ENCODE data around the gene GATA3.

GATA3 gene

DNA sequence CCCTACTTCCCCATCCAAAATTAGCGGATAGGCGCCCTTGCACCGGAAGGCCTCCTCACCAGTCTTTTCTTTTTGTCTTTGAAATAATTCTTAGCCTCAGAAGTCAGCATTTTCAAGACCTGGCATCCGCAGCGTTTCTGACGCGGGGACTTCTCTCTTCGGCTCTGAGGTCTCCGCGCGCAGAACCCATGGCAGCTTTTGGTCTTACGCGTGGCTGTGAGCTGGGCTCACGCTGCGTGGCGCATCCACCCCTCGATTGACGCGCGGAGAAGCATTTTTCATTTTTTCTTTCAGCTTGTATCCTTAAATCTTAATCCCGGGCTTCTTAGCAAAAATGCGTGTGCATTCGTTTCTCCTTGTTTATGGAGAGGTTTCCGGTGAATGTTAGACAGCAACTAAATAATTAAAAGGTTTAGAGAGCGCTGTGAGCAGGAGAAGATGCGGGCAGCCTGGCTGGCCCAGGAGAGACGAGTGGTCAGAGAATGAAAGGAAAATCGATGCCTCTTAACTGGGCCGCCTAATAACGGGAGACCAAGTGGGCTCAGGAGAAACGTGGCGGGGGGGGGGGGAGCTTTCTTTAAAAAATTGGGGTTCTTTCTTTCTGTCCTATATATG is 2.0 kb upstream of the GATA3 start:
- peaks cover 69% of the 10 kb centered on the region for H3K27me3 Mint-ChIP-seq

DNA sequence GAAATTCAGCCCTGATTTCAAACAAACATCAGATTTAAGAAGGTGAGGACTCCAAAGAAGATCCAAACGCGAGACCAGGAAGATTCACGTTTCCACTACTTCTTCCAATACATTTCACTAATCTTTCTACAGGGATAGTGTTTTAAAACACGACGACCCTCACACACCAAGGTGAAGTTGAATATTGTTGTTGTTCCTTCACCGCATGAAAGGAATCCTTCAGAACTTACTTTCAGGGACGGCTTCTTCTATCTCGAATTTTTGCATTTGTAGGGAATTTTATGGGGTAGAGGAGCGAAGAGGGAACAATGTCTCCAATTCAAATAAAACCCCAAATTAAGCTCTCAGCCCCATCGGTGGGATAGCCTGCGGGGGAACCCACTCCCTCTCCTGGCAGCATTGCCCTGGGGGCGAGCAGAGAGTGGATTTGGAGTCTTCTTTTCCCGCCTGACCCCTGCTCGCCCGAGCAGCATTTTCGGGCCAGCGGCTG is 1.5 kb upstream of the GATA3 start:
- Mint-ChIP-seq H3K27me3 (peaks cover 63% of the 10 kb centered on the region), H3K27ac (peak overlapping the region; percentile 97), H3K4me1 (peaks cover 44% of the 10 kb centered on the region), H3K4me3 (peak overlapping the region; percentile 100), H3K36me3 (peaks cover 25% of the 10 kb centered on the region), H3K9me3 (no peaks in the 10 kb centered on the region)
- CTCF ChIA-PET, result interaction anchor here (1.0 to 2.1 kb wide), 7 partner anchors 11 to 1157 kb away, joined by 3 to 8 read pairs (median 3); no protein-coding TSS in a partner anchor
- no peak for DNase-seq

More for the DNA sequence above, 2.0 kb upstream of the GATA3 start:
- no peak for DNase-seq
- no peaks in the 10 kb centered on the region for H3K9me3 Mint-ChIP-seq
- H3K4me3 Mint-ChIP-seq, result peak overlapping the region; percentile 100
- H3K27ac Mint-ChIP-seq, result peak overlapping the region; percentile 97
- H3K36me3 Mint-ChIP-seq, result peaks cover 20% of the 10 kb centered on the region
- H3K4me1 Mint-ChIP-seq, result peaks cover 42% of the 10 kb centered on the region
- CTCF ChIA-PET, result interaction anchor here (0.7 to 2.1 kb wide), 8 partner anchors 11 to 1158 kb away, joined by 3 to 8 read pairs (median 3); no protein-coding TSS in a partner anchor

DNA sequence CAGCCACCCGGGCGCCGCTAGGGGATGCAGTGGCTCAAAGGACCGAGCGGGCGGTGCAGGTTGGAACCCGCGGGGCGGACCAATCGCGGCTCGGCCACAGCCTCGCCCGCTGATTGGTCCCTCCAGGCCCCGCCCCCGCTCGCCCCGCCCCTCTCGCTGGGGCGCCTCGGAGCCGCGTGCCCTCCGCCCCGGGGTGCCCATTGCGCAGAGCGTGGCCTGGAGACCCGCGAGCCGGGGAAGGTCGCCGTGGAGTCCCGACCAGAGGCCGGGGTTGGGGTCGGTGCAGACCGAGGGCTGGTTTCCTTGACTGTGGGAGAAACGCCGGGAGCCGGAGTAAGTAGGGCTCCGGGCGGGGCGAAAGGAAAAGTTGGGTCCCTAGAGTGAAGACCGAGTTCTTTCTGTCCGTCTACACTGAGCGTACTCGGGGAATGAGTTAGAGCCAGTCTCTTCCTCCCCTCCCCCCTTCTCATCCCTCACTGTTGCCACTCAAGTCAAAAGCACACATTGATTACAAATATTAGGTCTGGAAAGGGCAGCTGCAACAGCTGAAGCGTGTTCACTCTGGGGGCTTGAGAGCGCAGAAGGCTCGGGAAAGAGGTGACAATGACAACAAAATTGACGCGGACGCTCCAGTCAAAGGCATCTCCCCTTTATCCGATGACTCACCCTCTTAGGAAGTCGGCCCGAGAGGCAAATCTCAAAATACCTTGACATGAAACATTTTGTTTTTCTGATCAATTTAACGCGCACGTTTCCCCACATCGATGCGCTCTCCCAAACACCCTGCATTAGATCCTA is 843 bp upstream of the GATA3 start:
- Mint-ChIP-seq H3K36me3 (peaks cover 31% of the 10 kb centered on the region), H3K27me3 (peaks cover 57% of the 10 kb centered on the region), H3K27ac (peak overlapping the region; percentile 97), H3K9me3 (no peaks in the 10 kb centered on the region), H3K4me3 (peak overlapping the region; percentile 100), H3K4me1 (peaks cover 45% of the 10 kb centered on the region)
- CTCF ChIA-PET, result interaction anchor here (1.1 to 2.1 kb wide), 3 partner anchors 15 to 419 kb away, joined by 4 to 8 read pairs (median 5); no protein-coding TSS in a partner anchor
- peak; percentile 95 for DNase-seq

DNA sequence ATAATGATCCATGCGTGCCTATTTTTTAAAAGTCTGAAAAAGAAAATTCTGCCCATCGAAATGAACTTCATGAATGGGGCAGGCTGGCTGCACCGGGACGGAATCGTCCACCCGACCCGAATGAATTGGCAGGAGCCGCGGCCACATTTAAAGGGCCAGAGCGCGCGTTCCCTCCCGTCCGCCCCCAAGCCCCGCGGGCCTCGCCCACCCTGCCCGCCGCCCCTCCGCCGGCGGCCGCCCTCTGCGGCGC is 319 bp upstream of the GATA3 start:
- peaks cover 51% of the 10 kb centered on the region for H3K27me3 Mint-ChIP-seq
- H3K36me3 Mint-ChIP-seq, result peaks cover 37% of the 10 kb centered on the region
- H3K9me3 Mint-ChIP-seq, result no peaks in the 10 kb centered on the region
- peak overlapping the region; percentile 100 for H3K4me3 Mint-ChIP-seq
- H3K4me1 Mint-ChIP-seq, result peaks cover 45% of the 10 kb centered on the region
- CTCF ChIA-PET, result interaction anchor here (1.1 kb wide), 1 partner anchor 419 kb away, joined by 4 read pairs; no protein-coding TSS in a partner anchor
- peak overlapping the region; percentile 97 for H3K27ac Mint-ChIP-seq
- DNase-seq, result no peak

DNA sequence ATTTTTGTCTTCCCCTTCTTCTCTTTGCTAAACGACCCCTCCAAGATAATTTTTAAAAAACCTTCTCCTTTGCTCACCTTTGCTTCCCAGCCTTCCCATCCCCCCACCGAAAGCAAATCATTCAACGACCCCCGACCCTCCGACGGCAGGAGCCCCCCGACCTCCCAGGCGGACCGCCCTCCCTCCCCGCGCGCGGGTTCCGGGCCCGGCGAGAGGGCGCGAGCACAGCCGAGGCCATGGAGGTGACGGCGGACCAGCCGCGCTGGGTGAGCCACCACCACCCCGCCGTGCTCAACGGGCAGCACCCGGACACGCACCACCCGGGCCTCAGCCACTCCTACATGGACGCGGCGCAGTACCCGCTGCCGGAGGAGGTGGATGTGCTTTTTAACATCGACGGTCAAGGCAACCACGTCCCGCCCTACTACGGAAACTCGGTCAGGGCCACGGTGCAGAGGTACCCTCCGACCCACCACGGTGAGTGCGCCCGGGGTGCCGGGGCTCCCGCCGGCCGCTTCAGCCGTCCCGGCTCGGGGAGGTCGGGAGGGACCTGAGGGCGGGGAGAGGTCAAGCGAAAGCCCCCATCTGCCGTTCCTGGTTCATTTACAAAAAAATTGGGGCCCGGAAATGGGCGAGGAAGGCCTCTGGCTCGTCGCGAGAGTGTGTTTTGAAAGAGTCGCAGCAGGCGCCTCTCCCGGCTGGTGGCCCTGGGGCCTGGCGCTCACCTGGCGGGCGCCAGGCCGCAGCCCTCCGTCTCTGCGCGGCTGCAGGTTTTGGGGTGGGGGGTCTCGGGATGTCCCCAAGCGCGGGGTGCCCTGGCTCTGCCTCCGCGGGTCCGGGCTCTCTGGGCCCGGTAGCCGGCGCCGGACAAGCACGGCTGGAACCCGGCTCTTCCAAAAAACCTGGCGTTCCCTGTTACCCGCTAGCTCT is 1.2 kb downstream of the GATA3 start:
- Mint-ChIP-seq H3K36me3 (peaks cover 52% of the 10 kb centered on the region), H3K4me1 (peaks cover 55% of the 10 kb centered on the region), H3K27me3 (peaks cover 36% of the 10 kb centered on the region), H3K4me3 (peak overlapping the region; percentile 100), H3K27ac (peak overlapping the region; percentile 99), H3K9me3 (no peaks in the 10 kb centered on the region)
- CTCF ChIA-PET, result interaction anchor here (0.7 kb wide), 1 partner anchor 360 kb away, joined by 3 read pairs; no protein-coding TSS in a partner anchor
- DNase-seq, result peak; percentile 63

DNA sequence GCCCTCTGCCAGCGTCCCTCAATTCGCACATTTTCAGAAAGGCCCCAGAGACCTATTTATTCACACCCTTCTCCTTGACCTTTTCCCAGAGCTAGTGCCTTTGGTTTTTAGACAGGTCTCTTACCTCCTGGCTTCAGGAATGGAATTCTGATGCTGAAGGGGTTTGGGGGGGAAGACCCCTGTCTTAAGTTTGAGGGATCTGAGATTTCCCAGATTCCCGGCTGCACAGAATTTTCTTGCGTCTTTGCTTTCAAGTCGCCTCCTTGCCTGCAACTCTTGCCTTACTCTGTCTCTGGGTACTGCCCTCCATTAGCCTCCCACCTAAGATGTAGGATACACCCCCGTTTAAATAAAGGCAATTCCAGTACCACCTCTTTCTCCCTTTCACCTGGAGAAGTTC is 1.9 kb downstream of the GATA3 start:
- CTCF ChIA-PET, result interaction anchor here (0.7 to 1.5 kb wide), 2 partner anchors 15 to 360 kb away, joined by 3 to 4 read pairs; no protein-coding TSS in a partner anchor
- Mint-ChIP-seq H3K9me3 (no peaks in the 10 kb centered on the region), H3K36me3 (peaks cover 59% of the 10 kb centered on the region), H3K4me3 (peak overlapping the region; percentile 100), H3K27ac (peak overlapping the region; percentile 99), H3K4me1 (peaks cover 62% of the 10 kb centered on the region), H3K27me3 (peaks cover 29% of the 10 kb centered on the region)
- DNase-seq, result peak; percentile 22

DNA sequence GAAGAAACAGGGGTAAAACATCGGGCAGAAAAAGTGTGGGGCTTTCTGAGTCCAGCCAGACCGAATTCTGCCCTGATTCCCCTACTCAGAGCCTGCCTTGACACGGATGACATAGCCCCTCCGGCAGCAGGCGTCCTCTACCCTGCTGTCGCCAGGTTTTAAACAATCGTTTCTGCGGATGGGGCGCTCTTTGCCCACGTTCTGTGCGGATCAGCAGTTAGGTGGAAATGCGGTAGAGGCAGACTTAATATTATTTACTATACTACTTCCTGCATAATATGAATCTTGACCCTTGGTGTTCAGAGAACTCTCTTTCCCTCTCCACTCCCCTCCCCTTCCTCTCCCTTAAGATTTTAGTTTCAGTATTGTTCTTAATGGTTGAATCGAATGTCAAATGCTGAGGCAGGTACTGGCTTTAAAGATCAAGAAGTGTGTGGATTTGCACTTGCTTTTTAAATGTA is 2.4 kb downstream of the GATA3 start:
- Mint-ChIP-seq H3K27ac (peak overlapping the region; percentile 99), H3K4me1 (peaks cover 66% of the 10 kb centered on the region), H3K4me3 (peak overlapping the region; percentile 100), H3K36me3 (peaks cover 63% of the 10 kb centered on the region), H3K9me3 (no peaks in the 10 kb centered on the region), H3K27me3 (peaks cover 24% of the 10 kb centered on the region)
- CTCF ChIA-PET, result interaction anchor here (0.7 to 1.5 kb wide), 2 partner anchors 14 to 359 kb away, joined by 3 to 4 read pairs; no protein-coding TSS in a partner anchor
- DNase-seq, result peak; percentile 72

DNA sequence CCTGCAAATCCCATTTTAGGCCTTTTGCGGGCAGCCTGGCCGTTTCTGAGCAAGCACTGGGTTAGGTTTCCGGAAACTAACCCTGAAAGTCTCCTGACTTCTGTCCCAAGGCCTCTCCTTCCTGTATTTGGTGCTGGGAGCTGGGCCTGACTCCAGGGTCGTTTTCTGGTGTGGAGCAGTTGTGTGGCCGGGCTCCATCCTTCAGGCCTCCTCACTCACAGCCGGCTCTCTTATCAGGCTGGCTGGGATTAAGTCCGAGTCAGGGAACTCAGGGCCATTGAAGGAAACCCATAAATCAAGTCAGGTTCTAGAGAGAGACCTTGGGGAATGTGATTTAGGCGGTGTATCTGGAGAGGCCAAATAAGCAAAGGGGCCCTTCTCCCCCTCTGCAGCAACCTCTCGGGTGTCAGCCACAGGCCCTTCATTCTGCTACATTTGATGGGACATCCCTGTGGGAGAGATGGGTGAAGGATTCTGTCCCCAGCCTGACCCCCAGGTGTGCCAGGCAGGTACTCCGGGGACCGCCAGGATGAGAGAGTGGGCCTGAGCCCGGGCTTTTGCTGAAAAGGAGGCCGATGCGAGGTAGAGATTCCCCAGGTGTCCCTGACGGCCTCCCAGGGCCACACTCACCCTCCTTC is 3.3 kb downstream of the GATA3 start:
- peak overlapping the region; percentile 99 for H3K27ac Mint-ChIP-seq
- CTCF ChIA-PET, result interaction anchor here (1.5 kb wide), 1 partner anchor 13 kb away, joined by 4 read pairs; no protein-coding TSS in a partner anchor
- peaks cover 67% of the 10 kb centered on the region for H3K36me3 Mint-ChIP-seq
- H3K4me3 Mint-ChIP-seq, result peak overlapping the region; percentile 100
- no peaks in the 10 kb centered on the region for H3K9me3 Mint-ChIP-seq
- DNase-seq, result peak; percentile 24
- H3K27me3 Mint-ChIP-seq, result peaks cover 16% of the 10 kb centered on the region
- peaks cover 66% of the 10 kb centered on the region for H3K4me1 Mint-ChIP-seq

DNA sequence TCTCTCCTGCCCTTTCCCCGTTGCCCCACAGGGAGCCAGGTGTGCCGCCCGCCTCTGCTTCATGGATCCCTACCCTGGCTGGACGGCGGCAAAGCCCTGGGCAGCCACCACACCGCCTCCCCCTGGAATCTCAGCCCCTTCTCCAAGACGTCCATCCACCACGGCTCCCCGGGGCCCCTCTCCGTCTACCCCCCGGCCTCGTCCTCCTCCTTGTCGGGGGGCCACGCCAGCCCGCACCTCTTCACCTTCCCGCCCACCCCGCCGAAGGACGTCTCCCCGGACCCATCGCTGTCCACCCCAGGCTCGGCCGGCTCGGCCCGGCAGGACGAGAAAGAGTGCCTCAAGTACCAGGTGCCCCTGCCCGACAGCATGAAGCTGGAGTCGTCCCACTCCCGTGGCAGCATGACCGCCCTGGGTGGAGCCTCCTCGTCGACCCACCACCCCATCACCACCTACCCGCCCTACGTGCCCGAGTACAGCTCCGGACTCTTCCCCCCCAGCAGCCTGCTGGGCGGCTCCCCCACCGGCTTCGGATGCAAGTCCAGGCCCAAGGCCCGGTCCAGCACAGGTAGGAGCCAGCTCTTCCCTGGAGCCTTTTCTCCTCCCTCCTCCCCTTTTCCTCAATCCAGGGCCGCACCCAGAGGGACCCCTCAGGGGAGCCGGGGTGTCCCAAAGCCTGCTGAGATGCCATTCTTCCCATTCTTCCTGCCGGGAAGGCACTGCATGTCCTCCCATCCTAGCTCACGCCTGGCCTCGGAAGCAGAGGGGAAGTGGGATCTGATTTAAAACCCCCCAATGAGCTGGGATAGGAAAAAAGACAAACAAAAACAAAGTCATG is 4.0 kb downstream of the GATA3 start:
- Mint-ChIP-seq H3K4me3 (peak overlapping the region; percentile 100), H3K27me3 (peaks cover 8% of the 10 kb centered on the region), H3K4me1 (peaks cover 67% of the 10 kb centered on the region), H3K27ac (peak overlapping the region; percentile 99), H3K36me3 (peaks cover 75% of the 10 kb centered on the region), H3K9me3 (no peaks in the 10 kb centered on the region)
- DNase-seq, result peak; percentile 22
- CTCF ChIA-PET, result interaction anchor here (1.0 to 3.3 kb wide), 2 partner anchors 74 to 261 kb away, joined by 4 to 13 read pairs; no protein-coding TSS in a partner anchor

DNA sequence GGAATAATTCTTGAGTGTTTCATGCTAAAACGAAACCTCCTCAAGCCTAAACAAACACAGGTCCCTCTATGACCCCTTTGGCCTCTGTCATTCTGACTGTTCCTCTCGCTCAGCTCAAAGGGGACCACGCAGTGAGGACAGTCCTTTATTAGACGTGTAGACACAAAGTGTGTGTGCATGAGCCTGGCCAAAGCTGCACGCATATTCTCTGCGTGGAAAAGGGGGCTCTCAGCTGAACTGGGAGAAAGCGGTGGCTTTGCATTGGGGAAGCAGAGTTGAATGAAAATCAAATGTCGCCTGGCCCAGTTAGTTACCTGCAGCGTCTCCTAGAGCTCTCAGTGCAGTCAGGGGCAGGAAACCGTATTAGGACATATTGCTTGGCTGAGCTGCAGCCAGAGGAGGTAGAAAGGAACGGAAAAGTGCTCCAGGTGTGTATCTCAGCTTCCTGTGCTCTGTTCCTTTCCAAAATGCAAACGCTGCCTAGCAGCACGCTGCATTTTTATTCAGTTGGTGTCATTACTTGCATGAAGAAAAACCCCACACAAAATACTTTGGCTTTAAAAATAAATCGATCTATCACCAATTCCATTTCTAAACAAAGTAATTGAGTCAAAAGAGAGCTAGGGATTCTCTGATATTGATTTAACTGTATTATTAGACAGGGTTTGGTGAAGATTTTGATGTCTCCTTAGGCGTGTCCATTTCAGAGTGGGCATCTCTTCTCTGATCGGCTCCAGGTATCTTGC is 4.9 kb downstream of the GATA3 start:
- Mint-ChIP-seq H3K4me1 (peaks cover 72% of the 10 kb centered on the region), H3K27me3 (peaks cover 4% of the 10 kb centered on the region), H3K27ac (peak overlapping the region; percentile 97), H3K9me3 (no peaks in the 10 kb centered on the region), H3K36me3 (peaks cover 82% of the 10 kb centered on the region), H3K4me3 (peak overlapping the region; percentile 100)
- DNase-seq, result peak; percentile 43
- CTCF ChIA-PET, result interaction anchor here (0.5 to 3.3 kb wide), 10 partner anchors 22 to 413 kb away, joined by 3 to 13 read pairs (median 3); no protein-coding TSS in a partner anchor

DNA sequence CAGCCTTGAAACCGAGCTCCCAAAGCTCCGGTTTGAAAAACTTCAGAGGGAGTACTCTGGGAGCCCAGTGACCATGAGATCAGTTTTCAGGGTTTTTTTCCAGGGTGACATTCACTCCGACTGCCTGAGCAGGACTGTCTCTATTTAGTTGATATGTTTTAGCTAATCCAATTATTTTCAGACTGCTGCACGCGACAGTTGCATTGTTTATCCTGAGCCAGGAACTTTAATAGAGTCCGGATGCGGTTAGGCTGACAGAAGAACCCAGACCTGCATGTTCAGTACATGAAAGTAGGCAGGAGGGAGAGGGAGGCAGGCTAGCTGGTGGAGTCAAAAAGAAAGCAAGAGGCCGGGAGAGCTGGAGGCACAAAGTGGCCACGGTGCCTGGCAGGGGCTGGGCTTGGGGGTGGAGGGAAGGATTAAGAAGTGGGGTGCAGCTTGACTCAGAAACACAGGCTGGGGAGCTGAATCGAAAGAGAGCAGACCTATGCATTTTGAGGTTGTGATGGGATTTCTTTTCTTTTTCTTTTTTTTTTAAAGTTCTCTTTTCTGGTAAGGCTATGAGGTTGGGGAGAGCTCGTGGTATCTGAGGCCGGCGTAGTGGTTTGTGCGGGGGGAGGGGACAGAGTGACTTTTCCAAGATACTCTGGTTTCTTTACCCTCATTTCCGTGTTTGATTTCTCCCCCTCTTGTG is 5.7 kb downstream of the GATA3 start:
- Mint-ChIP-seq H3K27me3 (no peaks in the 10 kb centered on the region), H3K27ac (peak overlapping the region; percentile 97), H3K4me1 (peaks cover 77% of the 10 kb centered on the region), H3K36me3 (peaks cover 86% of the 10 kb centered on the region), H3K9me3 (no peaks in the 10 kb centered on the region), H3K4me3 (peak overlapping the region; percentile 100)
- CTCF ChIA-PET, result interaction anchor here (0.5 to 3.3 kb wide), 9 partner anchors 22 to 413 kb away, joined by 3 to 13 read pairs (median 3); no protein-coding TSS in a partner anchor
- peak; percentile 85 for DNase-seq
